NCI-H1930 (cell line): ENCODE measurements around the gene MAP2K3.

Source experiments
- DNase-seq, 2 experiments: peaks; one replicate each; lab custom pipeline; 2025; lab: John Stamatoyannopoulos, UW

The MAP2K3 gene

DNA sequence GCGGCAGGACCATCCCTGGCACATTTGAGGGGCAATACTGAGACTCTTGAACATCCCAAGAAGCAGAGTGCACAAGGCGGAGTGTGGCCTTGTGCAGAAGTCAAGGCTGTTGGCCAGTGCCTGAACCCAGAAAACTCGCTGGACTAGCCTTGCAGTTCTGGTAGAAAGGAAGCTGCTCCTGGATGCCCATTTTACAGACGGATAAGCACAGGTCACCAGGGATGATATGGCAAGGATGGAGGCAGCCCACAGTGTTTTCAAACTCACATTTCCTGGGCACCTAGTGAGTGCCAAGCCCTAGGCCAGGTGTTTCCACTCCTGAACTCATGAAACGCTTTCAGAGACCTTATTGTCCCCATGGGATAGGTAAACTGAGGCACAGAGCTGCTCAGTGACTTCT is 1.7 kb upstream of the MAP2K3 start:
- DNase-seq, result no peak

DNA sequence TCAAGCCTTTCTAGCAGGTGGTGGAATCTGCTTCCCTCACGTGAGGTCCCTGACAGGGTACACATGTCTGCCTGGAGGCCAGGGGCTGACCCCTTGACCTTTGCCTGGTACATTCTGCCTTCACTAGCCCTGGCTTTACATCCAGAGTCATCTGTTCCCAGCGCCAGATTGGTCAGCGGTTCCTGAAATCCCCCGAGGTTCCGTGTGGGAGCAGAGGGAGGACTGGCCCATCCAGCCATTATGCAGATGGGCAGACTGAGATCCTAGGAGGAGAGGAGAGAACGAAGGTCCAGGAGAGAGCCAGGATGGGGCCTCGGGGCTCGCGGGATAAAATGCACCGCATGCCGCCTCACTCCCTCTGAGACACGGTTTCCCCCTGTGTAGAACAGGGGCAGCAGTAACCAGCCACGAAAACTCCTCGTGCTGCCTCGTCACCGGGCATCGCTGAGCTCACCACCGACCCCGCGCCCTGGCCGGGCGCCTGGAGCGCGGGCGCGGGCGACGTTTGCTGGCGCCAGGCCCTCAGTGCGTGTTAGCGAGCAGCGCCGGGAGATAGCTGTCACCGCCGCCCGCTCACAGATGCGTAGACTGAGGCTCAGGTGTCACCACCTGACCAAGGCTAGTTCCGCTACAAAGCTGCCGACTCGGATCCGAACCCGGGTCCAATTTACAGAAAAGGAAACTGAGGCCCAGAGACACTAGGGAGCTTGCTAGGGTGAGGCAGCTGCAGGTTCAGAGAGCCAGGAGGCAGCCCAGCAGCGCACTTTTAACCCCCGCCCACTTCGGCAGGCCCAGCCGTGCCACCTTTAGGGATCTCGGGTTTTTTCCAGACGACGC is 811 bp upstream of the MAP2K3 start:
- DNase-seq, result no peak

DNA sequence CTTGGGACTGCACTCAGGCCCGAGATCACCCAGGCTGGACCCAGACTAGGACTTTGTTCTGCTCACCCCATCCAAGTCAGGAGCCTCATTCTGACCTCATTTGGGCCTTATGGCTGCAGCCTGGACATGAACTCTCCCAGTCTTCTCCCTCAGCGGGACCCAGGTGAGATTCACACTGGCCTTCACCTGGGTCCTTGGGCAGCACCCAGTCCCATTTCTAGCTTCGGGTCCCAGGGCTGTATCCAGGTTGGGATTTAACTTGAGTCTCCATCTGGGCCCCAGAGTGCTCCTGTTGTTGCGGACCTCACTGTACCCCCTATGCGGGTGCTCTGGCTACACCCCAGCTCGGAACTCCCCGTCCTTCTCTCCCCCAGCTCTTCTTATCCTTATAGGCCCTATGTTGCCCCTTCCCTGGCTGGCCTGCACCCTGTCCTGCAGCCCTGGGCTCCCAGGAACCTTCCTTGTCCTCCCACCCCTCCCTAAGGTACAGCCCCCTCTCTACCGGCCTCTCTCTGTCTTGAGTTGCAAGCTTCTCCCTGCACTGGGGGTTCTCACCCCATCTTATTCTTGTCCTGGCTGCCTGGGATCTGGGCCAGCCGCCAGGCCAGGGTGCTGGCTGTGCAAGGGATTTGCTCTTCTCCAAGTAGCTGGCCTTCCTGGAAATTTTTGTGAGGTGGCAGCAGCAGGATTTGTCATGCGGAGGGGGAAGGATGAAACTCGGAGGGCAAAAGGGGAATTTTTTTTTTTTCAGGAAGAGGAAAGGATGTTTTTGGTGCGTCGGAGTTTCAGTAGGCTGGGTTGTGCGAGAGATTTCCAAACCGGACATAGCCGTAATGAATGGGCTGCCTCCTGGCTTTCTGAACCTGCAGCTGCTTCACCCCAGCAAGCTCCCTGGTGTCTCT is 904 bp downstream of the MAP2K3 start:
- no peak for DNase-seq

DNA sequence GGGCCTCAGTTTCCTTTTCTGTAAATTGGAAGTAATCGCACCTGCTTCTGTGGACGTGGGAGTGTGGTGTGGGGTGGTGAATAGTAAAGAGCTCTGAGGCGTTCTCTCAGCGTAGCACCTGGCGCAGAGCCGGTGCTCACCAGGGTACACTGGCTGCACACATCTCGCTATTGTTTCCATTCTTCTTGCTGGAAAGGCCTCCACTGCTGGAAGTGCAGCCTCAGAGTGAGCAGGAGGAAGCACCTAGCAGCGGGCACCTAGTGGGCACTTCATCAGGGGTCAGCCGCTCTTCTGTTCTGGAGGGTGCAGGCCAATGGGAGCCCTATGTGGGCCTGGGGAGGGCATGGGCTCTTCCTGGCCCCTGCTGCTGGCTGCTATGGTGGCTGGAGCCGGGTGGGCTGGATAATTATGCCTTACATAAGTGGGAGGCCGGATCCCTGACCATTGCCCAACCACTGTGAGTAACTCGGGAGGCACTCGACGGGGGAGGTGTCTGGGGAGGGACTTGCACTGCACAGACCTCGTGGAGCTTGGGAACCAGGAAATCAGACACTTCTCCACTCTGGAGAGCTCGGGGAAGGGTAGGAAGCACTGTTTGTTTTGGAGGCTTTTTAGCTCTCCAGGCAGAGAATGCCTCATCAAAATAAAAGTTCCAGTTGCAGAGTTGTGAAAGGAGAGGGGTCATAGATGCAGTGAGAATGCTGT is 1.7 kb downstream of the MAP2K3 start:
- DNase-seq, result no peak

DNA sequence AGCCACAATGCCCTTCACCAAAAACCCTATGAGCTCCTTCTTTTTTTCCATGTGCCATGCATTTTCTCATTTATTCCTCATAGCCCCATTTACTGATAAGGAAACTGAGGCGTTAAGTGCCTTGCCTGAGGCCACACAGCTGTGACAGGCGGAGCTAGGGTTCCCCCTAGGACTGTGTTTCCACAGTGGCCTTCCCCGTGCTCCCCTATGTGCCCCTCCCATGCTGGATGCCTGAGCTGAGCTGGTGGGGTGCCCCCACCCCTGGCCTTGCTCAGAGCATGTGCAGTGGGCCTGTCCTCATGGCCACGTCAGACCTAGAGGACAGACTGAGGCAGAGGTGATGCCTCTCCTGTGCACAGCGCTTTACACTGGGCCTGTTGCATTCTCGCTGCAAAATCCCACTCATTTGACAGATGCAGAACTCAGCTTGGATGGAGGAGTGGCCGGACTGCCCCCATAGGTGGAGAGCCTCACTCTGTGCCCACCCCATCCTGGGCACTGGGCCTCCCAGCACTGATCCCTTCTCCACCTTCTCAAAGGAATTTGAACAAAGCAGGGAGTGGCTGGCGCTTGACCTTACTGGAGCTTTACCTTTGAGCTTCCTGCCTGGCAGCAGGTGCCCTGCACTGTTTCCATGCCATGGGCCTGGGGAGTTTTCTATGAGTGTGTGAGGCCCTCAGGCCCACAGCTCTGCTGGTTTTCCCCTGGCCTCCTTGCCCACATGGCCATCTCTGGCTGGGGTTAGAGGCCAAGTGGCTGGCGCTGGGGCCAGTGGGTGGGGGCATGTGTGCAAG is 2.6 kb downstream of the MAP2K3 start:
- DNase-seq, result no peak

DNA sequence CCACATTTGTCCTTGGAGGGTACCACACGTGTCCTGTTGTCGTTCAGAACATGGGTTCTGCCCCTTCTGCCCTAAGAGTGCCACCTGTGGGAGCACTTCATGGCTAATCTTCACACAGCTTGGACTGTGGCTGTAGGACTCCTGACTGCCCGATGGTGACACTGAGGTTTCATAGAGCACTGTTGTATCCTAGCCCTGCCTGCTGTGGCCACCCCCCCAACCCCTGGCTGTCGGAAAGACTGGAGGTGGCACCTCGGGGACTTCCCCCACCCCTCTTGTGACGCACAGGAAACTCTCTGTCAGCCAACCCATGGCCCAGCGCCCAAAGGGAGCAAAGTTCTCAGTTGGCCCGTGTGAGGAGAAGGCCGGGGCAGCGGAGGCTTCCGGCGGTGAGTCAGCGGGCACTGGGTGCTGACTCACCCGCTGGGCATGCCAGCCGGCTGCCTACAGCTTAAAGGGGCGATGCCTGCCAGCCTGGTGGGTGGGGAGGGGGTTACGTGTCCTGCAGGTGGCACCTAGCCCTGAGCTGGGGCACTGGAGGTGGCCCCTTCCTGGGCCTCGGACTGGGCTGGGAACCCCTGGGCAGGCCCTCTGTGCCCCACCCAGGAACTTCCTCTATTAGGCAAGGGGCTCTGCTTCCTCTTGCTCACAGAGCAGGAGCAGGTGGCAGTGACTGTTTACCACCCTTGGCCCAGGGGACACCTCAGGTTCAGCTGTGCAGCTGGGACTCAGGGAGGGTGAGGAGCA is 3.4 kb downstream of the MAP2K3 start:
- DNase-seq, result no peak

DNA sequence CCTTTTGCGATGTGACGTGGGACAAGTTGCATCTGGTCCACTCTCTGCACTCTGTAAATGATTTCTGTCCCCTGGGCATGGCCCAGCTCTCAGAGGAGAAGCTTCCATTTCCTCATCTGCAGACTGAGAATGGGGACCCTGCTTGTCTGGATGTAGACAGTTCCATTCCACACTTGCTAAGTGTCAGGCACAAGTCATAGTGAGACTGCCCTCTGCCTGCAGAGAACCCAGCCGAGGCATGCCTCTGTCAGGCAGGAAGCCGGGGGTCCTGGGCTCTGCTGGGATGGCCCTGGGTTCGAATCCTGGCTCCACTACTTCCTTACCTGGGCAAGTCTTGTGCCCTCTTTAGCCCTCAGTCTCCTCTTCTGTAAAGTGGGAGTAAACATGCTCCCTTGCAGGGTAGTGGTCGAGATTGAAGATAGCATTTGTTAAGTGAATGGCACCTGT is 4.1 kb downstream of the MAP2K3 start:
- DNase-seq, result no peak

DNA sequence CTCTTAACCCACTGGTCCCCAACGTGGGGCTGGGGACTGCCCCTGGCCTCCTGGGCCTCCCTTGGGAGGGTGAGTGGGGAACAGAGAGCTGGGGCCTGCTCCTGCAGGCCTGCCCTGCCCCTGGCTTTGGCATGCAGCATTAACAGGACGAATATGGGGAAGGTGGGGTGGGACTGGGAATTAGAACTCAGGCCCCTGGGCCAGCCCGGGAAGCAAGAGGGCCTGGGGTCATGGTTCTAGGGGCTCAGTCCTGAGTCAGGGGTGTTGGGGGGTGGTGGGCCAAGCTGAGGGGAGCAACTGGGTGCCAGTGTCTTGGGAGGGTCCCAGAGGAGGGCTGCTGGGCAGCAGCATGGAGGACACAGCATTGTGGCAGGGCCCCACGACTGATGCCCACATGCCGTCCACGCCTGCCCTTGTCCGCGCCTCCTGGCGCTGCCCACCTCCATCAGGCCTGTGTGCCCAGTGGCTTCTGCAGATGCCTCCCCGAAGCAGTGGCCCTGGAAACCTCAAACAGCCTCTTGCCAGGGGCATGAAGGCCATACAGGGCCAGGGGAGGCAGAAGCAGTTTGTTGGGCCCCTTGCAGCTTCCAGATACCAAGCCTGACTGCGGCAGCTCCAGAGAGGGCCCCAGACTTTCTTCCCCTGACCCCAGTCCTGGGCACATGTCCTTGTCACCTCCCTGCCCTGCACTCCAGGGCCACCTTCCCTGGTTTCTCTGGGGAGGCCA is 4.8 kb downstream of the MAP2K3 start:
- no peak for DNase-seq

DNA sequence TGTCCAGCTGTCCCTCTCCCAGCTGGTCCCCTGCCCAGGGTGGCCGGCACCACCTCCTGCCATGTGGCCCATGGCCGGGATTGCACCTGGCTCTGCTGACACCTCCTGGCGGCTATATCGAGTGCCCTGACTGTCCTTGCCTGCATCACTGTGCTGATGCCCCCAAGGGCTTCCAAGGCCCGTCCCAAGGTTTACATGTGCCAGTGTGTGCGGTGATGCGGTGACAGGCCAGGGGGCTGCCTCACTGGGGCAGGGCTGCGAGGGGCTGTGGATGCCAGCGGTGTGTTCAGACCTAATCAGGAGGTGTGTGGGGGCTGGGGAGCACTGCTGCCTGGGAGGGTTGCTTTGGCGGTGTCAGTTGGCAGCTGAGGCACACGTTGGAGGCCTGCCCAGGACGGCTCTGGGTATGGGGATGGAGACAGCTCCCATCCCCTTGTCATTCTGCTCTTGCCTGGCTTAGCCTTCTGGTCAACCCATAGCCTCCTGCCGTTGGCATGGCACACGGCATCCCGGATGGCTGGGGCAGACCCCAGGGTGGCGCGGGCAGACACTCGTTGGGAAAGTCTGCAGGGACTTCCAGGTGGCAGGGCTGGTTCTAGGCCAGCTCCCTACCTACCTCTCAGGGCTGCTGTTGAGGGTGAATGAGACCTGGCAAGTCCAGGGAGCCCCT is 5.5 kb downstream of the MAP2K3 start:
- DNase-seq, result no peak

DNA sequence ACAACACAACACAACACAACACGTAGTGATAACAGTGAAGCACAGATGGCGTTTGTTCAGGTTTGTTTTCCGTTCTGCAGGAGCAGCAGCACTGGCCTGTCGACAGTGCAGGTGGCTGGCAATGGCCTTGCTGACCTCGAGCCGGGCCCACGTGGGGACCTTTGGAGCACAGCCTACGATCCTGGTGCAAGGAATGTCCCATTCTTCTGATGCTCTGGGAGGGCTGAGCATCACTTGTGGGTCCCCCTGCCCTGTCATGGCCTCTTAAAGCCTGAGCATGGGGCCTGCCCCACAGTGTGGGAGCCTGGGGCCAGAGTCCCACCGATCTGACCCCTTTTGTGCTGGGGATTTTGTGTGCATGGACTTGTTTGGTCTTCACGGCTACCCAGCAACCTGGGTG is 6.8 kb downstream of the MAP2K3 start:
- no peak for DNase-seq

DNA sequence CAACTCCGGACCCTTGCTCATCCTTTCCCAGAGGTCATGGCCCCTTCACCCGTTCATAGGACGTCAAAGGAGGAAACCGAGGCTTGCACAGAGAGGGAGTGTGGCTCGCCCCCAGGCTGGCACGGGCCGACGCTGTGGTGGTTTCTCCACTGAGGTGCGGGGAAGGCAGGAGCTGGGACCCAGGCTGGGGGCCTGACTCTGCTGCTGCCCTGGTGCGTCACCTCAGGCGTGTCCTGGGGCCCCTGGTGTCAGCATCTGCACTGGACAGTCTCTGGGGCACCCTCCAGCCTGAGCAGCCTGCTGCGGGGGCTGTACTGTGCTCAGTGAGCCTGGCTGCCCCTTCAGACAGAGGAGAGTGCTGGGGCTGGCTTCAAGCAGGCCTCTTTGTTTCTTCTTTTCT is 7.4 kb downstream of the MAP2K3 start:
- no peak for DNase-seq

DNA sequence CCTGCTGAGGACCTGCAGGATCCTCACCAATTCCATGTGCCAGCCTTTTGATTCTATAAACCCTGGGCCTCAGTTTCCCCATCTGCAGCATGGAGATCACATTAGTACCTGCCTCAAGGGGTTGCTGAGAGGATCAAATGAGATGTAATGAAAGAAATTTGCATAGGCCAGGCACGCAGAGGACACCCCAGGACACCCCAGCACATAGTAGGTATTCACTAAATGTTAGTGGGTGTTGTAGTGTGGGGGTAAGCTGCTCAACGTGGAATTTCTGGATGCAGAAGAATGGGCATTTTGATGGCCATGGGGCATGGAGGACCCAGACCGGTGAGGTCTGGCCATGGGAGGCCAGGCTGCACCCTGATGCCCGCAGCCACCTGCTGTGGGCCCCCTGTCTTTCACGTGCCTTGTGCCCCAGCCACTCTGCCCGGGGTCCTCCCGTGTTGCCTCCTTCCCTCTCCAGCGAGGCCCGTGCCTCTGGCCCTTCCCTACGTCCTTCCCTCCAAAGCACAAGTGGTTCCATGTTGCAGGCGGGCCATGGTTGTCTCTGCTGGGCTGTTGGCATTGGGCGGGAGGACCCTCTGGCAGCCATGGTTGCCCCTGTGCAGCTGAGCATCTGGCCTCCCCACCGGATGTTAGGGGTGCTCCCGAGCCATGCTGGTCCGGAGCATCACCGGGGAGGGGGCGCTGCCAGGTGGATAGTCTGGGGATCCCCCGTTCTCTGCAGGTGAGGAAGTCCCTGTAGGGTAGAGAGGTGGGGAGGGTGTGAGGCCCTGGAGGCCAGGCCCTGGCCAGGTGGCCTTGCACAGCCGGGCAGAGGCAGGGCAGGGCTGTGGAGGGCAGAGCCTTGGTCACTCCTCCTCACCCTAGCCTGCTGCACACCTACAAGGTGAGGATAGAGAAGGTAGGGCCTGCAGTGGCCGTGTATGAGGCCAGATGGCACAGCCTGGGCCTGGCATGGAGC is 8.6 kb downstream of the MAP2K3 start:
- DNase-seq, result no peak

DNA sequence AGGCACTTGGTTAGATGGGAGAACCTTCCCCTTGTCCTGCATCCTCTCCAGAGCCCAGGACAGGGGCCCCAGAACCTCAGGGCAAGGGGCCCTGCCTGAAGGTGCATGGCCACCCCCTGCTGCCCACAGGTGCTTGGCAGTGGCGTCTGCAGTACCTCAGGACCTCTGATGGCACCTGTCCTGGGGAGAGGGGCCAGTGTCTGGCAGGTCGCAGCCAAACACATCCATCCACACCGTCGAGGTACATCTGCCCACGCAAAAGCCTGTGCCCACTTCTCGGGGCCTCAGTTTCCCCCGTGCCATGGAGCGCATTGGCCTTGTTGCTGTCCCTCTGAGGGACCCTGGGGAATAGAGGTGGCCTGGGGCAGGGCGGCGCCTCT is 9.3 kb downstream of the MAP2K3 start:
- no peak for DNase-seq

DNA sequence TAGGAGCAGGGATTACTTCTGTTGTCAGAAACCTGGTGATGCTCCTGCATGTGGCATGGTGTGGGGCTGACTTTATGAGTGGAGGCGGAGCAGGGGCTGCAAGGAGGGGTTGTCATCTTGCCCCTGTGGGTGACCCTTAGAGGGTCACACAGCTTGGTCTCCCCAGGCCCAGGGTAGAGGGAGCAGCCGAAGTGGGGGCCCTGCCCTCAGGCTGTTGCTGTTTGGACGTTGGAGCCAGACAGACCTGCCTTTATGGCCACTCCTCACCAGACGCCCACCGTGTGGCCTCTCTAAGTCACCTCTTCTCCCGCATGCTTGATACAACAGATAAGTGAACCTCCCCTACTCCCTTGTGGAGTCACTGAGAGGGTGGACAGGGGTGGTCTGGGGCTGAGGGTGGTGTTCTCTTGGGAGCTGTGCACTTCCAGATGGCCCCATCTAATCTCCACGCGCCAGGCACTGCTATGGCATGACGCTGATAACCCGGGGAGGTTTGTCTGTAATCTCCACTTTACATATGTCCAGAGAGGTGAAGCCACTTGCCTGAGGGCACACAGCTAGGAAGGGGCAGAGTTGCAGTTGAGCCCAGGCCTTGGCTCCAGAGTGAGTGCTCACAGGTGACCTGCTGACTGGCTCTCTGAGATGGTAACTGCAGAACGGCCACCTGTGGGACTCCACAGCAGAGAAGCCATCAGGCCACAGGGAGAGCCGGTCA is 10.0 kb downstream of the MAP2K3 start:
- no peak for DNase-seq

DNA sequence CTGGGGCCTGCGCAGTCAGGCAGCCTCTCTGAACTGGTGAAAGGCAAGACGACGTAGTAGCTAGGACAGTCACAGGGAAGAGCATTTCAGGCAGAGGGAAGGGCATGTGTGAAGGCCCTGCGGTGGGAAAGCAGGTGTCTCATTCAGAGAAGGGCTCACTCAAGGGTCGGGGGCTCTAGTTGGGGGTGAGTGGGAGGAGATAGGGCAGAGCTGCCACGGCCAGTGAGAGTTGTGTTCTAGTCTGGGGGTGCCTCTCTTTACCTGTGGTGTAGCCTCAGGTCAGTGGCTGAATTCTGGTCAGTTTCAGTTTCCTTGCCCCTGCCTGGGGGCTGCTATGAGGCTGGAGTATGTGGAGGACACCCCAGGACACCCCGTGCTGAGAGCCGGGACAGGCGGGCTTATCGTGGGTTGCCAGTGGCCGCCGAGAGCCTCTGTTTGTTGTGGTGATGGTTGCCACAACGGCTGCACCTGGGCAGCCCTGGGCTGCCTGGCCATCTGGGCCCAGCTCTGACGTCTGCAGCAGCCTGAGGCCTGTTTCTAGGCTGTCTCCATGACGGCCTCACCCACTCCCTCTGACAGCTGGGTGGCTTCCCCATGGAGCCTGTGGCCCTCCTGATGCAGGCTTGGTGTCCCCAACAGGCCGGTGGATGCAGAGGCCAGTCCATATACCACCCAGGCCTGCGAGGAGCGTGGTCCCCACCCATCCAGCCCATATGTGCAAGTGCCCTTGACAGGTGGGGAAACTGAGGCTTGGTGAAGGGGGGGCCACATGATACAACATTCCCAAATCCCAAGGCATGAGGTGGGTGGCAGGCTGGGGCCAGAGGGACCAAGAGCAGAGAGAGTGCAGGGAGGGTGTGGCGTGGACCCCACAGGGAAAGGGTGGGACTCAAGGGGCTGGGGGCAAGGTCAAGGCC is 10.8 kb downstream of the MAP2K3 start:
- DNase-seq, result no peak

DNA sequence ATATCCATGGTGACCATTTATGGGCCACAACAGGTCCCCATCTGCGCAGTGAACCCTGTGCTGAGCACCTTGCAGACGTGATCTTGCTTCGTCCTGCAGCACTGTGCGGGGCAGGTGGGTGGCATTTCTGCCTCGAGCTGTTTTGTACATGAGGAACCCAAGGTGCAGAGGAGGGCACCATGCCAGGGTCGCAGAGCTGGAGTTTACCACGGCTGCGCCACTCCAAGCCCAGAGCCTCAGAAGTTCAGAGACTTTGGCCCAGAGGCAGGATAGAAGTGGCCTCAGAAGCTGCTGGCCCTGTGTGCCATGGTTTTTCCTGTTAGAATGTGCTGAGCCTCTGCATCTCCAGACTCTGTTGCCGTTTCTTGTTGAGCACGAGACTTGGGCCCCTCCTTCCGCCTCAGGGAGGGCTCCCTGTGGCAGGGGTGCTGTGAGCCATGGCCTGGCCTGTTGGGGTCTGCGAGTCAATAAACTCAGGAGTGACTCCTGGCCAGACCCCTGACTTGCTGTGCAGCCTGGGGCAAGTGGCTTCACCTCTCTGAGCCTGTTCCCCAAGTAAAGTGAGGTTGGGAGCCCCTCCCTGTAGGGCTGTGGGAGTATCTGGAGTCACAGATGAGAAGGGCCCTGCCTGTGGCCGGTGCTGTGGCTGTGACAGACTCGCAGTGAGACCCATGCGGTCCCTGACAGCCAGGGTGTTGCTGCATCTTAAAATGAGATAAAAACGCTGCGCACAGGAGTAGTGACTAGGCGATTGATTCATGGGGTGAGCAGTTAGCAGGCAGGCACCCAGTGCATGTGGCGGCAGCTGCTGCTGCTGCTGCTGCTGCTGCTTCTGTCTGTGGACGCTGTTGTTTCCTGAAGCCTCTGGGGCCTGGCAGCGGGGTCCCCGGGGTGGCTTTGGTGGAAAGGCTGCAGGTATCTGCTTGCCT is 11.8 kb downstream of the MAP2K3 start:
- no peak for DNase-seq
